Fibroblast of skin of abdomen (primary cell): ENCODE results near the gene CA9.

ENCODE experiments used
- DNase-seq: peaks from one replicate; pipeline ENCODE4 v3.0.0-alpha.2; 2013

The CA9 gene

GRCh38 chr9:35691757-35692301, 18.1 kb downstream of the CA9 start:
- no peak for DNase-seq

- no peak for DNase-seq
Measured at GRCh38 chr9:35695943-35696401, 22.2 kb downstream of the CA9 start.

GRCh38 chr9:35696520-35697215, 22.9 kb downstream of the CA9 start:
- DNase-seq = peak; percentile 32

- DNase-seq = no peak
Measured at GRCh38 chr9:35697486-35697885, 23.8 kb downstream of the CA9 start.

- no peak for DNase-seq
Measured at GRCh38 chr9:35698231-35698630, 24.5 kb downstream of the CA9 start.

- DNase-seq = no peak
Measured at GRCh38 chr9:35700031-35700430, 26.3 kb downstream of the CA9 start.

- DNase-seq = no peak
Measured at GRCh38 chr9:35700942-35701341, 27.2 kb downstream of the CA9 start.

- DNase-seq = no peak
Measured at GRCh38 chr9:35702696-35703095, 29.0 kb downstream of the CA9 start.

GRCh38 chr9:35703906-35704672, 30.4 kb downstream of the CA9 start:
- no peak for DNase-seq

- no peak for DNase-seq
Measured at GRCh38 chr9:35705372-35705771, 31.6 kb downstream of the CA9 start.

- DNase-seq = no peak
Measured at GRCh38 chr9:35705836-35706430, 32.2 kb downstream of the CA9 start.

- DNase-seq = no peak
Measured at GRCh38 chr9:35706951-35707350, 33.2 kb downstream of the CA9 start.

GRCh38 chr9:35708146-35708545, 34.4 kb downstream of the CA9 start:
- DNase-seq = no peak

GRCh38 chr9:35710818-35711500, 37.2 kb downstream of the CA9 start:
- DNase-seq = no peak

GRCh38 chr9:35711501-35712428, 38.0 kb downstream of the CA9 start:
- no peak for DNase-seq

GRCh38 chr9:35712762-35713400, 39.2 kb downstream of the CA9 start:
- no peak for DNase-seq

GRCh38 chr9:35713578-35713977, 39.9 kb downstream of the CA9 start:
- no peak for DNase-seq

- no peak for DNase-seq
Measured at GRCh38 chr9:35714123-35714522, 40.4 kb downstream of the CA9 start.

GRCh38 chr9:35714579-35715252, 41.0 kb downstream of the CA9 start:
- DNase-seq = no peak

GRCh38 chr9:35716230-35716629, 42.5 kb downstream of the CA9 start:
- DNase-seq = no peak
